Cardiac fibroblast (primary cell): ENCODE results near the gene IGF2.

ENCODE experiments used
- DNase-seq, 2 donors: peaks; one replicate each; pipeline versions ENCODE4 v3.0.0 to v3.0.0-alpha.2; 2010; ENCODE audit warnings: low read depth in 2 of 2
- H3K4me3 ChIP-seq, 2 donors: replicated peaks in 1 of 2; 1 replicate in 1 of 2; 2 replicates in 1 of 2; pipeline ENCODE4 v1.5.1; 2011; ENCODE audit warnings: low read depth in 2 of 2, low read length in 2 of 2, mild to moderate bottlenecking in 2 of 2, moderate library complexity in 1 of 2
- TF ChIP-seq, protein P1 (sequence below): IDR thresholded peaks from one replicate; pipeline ENCODE4 v1.5.1; 2011; ENCODE audit warnings: low read depth, mild to moderate bottlenecking, low read length, inconsistent platforms

Gene IGF2

DNA sequence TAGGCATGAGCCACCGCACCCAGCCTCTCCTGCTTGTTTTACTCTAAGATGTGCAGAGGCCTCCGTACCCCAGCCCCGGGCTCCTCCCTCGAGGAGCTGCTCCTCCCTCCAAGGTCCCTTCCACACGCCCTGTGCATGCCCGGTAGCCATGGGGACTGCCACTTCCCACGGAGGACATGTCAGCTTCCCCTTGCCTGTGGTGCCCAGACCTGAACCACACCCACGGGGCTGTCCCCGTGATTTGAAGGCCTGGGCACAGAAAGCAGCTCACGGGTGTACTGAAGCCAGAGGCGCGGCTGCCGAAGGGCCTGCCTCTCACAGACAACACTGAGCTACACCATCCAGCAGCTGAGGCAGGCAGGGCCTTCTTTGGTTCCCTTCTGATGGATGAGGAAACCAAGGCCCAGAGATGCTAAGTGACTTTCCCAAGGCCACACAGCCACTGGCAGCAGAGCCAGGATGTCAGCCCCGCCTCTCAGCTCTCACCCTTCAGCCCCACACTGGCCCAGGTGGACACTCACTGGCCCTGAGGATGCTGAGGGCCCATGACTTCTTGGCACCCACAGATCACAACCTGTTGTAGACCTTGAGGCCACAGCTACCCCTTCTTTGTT lies 14.5 kb upstream of the IGF2 start:
- DNase-seq: no peak
- TF ChIP-seq, protein P1, sequence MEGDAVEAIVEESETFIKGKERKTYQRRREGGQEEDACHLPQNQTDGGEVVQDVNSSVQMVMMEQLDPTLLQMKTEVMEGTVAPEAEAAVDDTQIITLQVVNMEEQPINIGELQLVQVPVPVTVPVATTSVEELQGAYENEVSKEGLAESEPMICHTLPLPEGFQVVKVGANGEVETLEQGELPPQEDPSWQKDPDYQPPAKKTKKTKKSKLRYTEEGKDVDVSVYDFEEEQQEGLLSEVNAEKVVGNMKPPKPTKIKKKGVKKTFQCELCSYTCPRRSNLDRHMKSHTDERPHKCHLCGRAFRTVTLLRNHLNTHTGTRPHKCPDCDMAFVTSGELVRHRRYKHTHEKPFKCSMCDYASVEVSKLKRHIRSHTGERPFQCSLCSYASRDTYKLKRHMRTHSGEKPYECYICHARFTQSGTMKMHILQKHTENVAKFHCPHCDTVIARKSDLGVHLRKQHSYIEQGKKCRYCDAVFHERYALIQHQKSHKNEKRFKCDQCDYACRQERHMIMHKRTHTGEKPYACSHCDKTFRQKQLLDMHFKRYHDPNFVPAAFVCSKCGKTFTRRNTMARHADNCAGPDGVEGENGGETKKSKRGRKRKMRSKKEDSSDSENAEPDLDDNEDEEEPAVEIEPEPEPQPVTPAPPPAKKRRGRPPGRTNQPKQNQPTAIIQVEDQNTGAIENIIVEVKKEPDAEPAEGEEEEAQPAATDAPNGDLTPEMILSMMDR: no peak
- H3K4me3 ChIP-seq: no peak overlapping the region

DNA sequence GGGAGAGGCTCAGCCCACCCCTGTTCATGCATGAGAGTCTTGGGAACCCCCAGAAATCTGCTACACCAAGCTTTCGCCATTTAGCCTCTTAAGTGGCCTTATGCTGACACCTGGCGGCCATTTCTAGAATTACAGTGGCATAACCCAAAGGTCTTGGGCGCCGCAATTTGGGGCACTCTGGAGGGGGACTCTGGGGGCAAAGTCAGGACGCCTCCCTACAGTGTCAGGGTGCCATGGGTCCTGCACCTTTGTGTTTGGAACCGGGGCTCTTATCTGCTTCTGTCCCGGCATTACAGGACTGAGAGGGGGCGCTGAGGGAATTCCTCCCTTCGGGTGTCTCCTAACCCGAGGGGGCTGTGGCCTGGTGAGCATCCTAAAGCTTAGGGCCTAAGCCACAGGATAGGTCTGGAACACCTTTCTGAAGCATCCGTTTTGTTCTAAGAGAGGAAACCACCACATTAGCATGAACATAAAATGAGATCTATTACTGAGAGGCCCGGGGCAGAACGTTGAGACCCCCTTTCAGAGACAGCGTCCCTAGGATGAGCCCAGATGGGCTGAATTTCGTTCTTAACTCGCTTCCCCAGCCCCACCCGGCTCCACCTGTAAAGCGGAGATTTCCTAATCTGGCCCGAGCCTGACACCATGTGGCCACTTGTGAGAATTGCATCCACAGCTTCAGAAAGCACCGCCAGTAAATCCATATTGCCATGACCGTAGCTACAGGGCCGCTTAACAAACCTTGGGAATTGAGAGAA lies 12.5 kb upstream of the IGF2 start:
- TF ChIP-seq, protein P1: peak; percentile 87
- peak; percentile 77 to 81 for DNase-seq
- no peak overlapping the region for H3K4me3 ChIP-seq

DNA sequence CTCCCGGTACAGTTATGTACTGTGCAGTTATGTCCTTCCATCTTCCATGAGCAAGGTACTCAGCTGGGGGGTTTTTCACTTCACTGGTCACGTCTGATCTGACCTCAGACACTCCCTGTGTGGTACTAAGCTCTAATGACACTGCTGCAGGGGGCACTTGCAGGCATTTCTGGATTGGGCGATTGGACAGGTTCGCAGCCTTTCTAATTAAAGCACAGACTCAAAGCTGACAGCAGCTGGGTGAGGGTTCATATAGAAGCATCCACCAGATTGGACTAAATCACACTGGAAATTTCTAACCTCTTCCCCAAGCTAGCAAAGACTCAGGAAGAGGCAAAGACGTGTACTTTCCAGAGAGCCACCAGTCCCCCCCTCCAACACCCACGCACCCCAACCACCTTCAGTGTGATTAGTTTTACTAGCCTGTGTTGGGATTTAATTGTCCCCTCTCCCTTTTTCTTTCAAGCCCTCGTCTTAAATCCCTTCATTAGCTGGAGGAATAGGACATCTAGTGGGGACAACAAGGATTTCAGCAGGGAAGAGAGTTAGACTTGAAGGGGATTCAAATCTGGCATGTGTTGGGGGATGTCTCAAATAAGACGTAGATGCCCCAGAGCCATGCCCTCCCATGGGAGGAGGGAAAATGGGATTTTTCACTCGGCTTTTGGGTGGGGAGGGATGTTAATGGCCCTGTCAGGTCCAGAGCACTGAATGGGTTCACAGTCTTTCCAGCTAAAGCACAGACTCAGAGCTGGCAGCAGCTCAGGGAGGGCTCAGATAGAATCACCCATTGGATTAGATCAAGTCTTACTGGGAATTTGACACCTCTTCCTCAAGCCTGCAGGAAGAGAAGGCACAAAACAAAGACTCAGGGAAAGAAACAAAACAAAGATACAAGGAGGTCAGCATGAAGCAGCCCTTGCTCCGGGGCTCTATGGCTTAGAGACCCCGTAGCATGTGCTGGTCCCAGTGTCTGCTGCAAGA lies 11.0 kb upstream of the IGF2 start:
- TF ChIP-seq, protein P1: peak; percentile 70
- no peak overlapping the region for H3K4me3 ChIP-seq
- DNase-seq: peak; percentile 78

DNA sequence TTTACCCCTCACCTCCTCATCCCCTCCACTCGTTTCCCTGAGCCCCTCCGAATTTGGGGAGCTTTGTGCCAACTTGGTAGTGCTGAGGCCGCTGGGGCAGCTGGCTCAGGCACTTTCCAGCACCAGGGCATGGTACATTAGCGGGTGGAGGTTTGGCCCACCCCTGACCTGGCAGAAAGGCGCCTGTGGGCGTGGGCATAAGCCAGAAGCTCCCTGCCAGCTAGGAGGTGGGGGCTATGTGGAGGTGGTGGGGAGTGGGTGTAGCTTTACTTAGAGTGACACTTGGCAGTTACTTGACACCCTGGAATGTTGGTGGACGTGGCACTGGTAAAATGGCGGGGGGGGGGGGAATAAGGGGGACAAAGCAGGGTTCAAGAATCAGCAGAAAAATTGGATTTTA lies 10.3 kb upstream of the IGF2 start:
- H3K4me3 ChIP-seq: no peak overlapping the region
- TF ChIP-seq, protein P1: no peak

DNA sequence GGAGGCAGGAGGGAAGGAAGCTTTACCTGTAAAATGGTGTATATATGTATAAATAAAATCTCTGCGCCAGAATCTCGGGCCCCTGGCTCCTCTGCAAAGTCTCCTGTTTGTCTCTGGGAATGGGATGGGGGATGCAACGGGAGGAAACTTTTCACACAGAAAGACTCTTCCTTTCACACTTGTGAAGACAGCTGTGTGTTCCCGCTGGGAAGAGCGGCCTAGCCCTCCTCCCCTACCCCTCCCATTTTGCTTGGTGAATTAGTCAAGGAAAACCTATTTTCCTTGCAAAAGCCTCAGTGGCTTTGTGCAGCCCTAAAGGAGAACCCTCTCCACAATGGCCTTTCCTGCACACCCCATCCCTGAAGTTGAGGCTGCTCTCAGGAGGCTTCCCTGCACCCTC lies 9.4 kb upstream of the IGF2 start:
- no peak for DNase-seq
- TF ChIP-seq, protein P1: no peak
- H3K4me3 ChIP-seq: no peak overlapping the region

More for the DNA sequence above, 10.3 kb upstream of the IGF2 start:
- no peak for DNase-seq

DNA sequence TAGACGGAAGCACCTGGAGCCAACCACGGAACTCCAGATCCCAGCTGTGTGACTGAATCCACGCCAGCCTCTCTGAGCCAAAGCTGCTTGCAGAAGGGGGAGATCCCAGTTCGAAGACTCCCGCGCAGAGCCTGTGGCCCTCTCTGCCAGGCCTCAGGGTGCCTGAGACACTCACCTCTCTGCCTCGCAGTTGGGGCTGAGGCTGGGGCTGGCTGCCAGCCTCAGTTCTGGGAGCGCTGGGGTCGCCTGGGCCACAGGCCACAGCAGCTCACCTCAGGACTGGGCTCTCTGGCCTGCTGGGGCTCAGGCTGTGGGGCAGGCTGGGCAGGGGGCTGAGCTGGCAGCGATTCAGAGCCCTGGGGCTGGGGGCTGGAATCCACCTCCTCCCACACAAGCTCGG lies 8.2 kb upstream of the IGF2 start:
- H3K4me3 ChIP-seq: no peak overlapping the region
- no peak for DNase-seq
- TF ChIP-seq, protein P1: no peak
